ENCODE measurements around the gene ATIC.

GRCh38 chr2:215357660-215358059 is 45.8 kb downstream of the ATIC start:
- TF ChIP-seq CTCF (IDR thresholded peaks at IDR 0.05 in 8 of 11, conservative IDR thresholded peaks at IDR 0.05 in 3 of 11) (no peak), POLR2A (IDR thresholded peaks at IDR 0.05) (no peak), POLR2AphosphoS5 (IDR thresholded peaks at IDR 0.05) (no peak)
